Astrocyte (in vitro differentiated cells and primary cell): ENCODE results near the gene DYSF.

ENCODE experiments used
- EZH2 ChIP-seq: IDR thresholded peaks from 2 replicates; pipeline ENCODE4 v1.6.1; 2012; ENCODE audit warnings: mild to moderate bottlenecking, low read length, inconsistent platforms; ENCODE audit not compliant: insufficient read depth
- TF ChIP-seq, protein P1 (sequence below): IDR thresholded peaks from 2 replicates; pipeline ENCODE4 v1.5.1; 2011; ENCODE audit warnings: low read depth, mild to moderate bottlenecking, inconsistent platforms, low read length, moderate library complexity; ENCODE audit not compliant: insufficient read depth

DNA sequence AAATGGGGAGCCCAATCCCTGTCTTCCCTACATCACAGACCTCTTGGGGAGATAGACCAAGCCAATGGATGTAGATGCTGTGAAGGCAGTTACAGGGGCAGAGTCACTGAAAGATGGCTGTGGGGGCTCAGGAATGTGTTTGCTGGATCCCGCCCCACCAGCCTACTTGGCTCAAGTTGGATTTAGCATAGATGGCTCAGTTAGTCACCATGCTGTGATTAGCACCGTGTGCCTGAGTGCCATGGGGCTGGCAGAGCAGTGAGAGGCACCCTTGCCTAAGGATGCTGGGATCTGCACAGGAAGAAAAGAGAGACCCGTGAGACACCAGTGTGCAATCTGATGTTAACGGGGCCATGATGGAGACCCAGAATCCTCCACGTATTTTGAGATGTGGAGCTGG, 228.3 kb downstream of the DYSF start:
- TF ChIP-seq, protein P1, sequence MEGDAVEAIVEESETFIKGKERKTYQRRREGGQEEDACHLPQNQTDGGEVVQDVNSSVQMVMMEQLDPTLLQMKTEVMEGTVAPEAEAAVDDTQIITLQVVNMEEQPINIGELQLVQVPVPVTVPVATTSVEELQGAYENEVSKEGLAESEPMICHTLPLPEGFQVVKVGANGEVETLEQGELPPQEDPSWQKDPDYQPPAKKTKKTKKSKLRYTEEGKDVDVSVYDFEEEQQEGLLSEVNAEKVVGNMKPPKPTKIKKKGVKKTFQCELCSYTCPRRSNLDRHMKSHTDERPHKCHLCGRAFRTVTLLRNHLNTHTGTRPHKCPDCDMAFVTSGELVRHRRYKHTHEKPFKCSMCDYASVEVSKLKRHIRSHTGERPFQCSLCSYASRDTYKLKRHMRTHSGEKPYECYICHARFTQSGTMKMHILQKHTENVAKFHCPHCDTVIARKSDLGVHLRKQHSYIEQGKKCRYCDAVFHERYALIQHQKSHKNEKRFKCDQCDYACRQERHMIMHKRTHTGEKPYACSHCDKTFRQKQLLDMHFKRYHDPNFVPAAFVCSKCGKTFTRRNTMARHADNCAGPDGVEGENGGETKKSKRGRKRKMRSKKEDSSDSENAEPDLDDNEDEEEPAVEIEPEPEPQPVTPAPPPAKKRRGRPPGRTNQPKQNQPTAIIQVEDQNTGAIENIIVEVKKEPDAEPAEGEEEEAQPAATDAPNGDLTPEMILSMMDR: no peak
- no peak for TF ChIP-seq EZH2
